Tibial nerve (tissue), 4 donors: ENCODE data around the gene OSGEP. TPM values are rescaled to one million over a fixed set of nuclear protein-coding genes. Genes with fewer than 3 reads are reported as not detected.

Experiments
- DNase-seq, 2 donors: peaks; one replicate each; pipeline ENCODE4 v3.0.0-alpha.2; 2019; ENCODE audit warnings: low spot score in 2 of 2
- H3K27ac ChIP-seq, 4 donors: fragments of 200-600 bp; sonication (generic) in 3 of 4; one replicate each; pipeline ENCODE4 v1.5.1; 2017 to 2019; ENCODE audit warnings: mild to moderate bottlenecking in 1 of 4
- H3K27me3 ChIP-seq, 2 donors: fragments of 200-600 bp; sonication (generic) in 1 of 2; one replicate each; pipeline versions ENCODE4 v1.5.1 to v1.6.0; 2017 to 2019
- H3K36me3 ChIP-seq, 3 donors: fragments of 200-600 bp; sonication (generic); one replicate each; pipeline ENCODE4 v1.5.1; 2018 to 2019
- H3K4me1 ChIP-seq, 4 donors: fragments of 200-600 bp; sonication (generic) in 3 of 4; one replicate each; pipeline ENCODE4 v1.5.1; 2017 to 2019
- H3K4me3 ChIP-seq, 4 donors: fragments of 200-600 bp; sonication (generic) in 3 of 4; one replicate each; pipeline ENCODE4 v1.5.1; 2017 to 2019; ENCODE audit warnings: mild to moderate bottlenecking in 1 of 4, moderate library complexity in 1 of 4
- H3K9me3 ChIP-seq, 4 donors: fragments of 200-600 bp; sonication (generic) in 3 of 4; one replicate each; pipeline ENCODE4 v1.5.1; 2017 to 2019
- EP300 ChIP-seq, 2 donors: sonication (generic); formaldehyde crosslinking; IDR thresholded peaks; one replicate each; pipeline ENCODE4 v1.6.1; 2017; ENCODE audit warnings: antibody characterized with exemption in 2 of 2, mild to moderate bottlenecking in 1 of 2
- POLR2A ChIP-seq, 2 donors: fragments of 450-650 bp; IDR thresholded peaks; one replicate each; pipeline ENCODE4 v1.6.1; 2017; ENCODE audit warnings: antibody characterized with exemption in 2 of 2, mild to moderate bottlenecking in 2 of 2, moderate library complexity in 2 of 2
- WGBS, 2 donors: methylation state at CpG; one replicate each; pipeline ENCODE4 v1.1.5; 2018; 5-methylcytosine and 5-hydroxymethylcytosine counted together
- total RNA-seq, 4 donors: library from RNA; depleted of rRNA; stranded (reverse); fragments of >200 nt; gene quantifications; one replicate each; pipeline ENCODE4 v1.1.0, GENCODE V29; 2016
- TF ChIP-seq, protein P1 (sequence below), 5 experiments: fragments of 200-600 bp in 3 of 5; fragments of 450-650 bp in 2 of 5; sonication (generic) in 3 of 5; IDR thresholded peaks; one replicate each; pipeline ENCODE4 v1.5.1; 2016 to 2019; ENCODE audit warnings: antibody characterized with exemption in 5 of 5, mild to moderate bottlenecking in 3 of 5, moderate library complexity in 2 of 5

Gene OSGEP
- total RNA-seq, 4 donors from 2014 or later, result 58.4 to 115 (median 70.6) TPM

DNA sequence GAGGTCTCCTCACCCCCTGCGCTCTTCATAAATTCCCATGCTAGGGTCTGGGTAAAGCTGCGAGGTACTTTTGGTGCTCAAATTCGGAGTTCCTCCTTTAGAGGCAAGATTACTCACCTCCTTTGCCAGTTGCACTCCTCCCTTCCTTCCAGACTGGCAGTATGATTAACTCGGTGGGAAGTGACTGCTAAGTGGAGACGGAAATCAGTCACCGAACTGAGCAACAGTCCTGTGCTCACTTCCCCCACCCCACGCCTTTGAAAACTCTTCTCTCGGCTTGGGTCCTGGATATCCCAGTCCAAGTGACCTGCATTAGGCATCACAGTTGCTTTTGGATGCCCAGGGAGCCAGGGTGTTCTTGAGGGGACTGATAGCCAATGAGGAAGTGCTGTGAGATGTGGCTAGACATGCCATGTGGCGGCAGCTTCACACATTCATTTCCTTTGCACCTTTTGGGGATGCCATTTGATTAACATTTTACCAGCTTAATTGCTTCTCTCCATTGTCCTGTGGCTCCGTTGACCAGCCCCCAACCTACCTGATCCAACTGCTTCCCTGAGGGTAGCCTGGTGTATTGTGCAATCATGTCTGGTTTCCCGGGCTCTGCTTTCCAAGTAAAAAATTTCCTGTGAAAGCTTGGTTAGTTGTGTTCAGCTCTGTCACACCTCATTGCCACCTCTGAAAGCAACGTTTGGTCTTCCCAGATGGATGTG lies 15.4 kb upstream of the OSGEP start:
- H3K4me3 ChIP-seq, result peak overlapping the region; percentile 51 to 85 (median 70)
- no peaks in the 10 kb centered on the region for H3K27me3 ChIP-seq
- H3K27ac ChIP-seq, result peak overlapping the region; percentile 47 to 91 (median 86)
- DNase-seq, result no peak
- 3 to 6% methylated on average over 12 of the region's 12 CpGs for WGBS, 2 donors
- TF ChIP-seq, protein P1, sequence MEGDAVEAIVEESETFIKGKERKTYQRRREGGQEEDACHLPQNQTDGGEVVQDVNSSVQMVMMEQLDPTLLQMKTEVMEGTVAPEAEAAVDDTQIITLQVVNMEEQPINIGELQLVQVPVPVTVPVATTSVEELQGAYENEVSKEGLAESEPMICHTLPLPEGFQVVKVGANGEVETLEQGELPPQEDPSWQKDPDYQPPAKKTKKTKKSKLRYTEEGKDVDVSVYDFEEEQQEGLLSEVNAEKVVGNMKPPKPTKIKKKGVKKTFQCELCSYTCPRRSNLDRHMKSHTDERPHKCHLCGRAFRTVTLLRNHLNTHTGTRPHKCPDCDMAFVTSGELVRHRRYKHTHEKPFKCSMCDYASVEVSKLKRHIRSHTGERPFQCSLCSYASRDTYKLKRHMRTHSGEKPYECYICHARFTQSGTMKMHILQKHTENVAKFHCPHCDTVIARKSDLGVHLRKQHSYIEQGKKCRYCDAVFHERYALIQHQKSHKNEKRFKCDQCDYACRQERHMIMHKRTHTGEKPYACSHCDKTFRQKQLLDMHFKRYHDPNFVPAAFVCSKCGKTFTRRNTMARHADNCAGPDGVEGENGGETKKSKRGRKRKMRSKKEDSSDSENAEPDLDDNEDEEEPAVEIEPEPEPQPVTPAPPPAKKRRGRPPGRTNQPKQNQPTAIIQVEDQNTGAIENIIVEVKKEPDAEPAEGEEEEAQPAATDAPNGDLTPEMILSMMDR (IDR thresholded peaks at IDR 0.05), result no peak
- TF ChIP-seq POLR2A (IDR thresholded peaks at IDR 0.05) (no peak), EP300 (IDR thresholded peaks at IDR 0.05) (no peak)
- H3K36me3 ChIP-seq, result peaks cover 0 to 27% (median 9%) of the 10 kb centered on the region in 3 donors
- no peaks in the 10 kb centered on the region for H3K9me3 ChIP-seq
- peaks cover 0 to 19% (median 10%) of the 10 kb centered on the region in 4 donors for H3K4me1 ChIP-seq

DNA sequence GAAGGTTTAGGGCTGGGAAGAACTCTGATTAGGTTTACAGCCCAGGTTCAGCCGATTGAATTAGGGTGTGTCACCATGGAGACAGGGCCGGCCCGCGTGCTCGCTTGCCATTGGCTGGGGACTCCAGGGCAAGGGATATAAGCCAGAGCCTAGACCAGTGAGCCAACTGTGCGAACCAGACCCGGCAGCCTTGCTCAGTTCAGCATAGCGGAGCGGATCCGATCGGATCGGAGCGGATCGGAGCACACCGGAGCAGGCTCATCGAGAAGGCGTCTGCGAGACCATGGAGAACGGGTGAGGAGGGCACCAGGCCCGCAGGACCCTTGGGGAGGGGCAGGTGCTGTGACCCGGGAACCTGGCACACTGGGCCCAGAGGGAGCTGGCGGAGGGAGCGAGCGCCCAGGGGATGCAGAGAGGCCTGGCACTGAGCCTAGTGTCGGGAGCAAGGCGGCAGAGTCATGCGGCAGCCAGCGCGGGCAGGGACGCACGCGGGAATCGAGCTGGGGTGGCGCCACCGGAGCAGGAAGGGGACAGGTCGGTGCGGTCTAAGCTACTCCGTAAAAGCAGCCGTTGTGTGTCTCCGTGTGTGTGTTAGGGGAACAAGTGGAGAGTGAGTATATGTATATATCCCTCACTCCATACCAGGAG lies 14.8 kb upstream of the OSGEP start, which contains the start of gene PNP:
Gene PNP, plus strand, starts transcription at position 165 of the 648 bp plus-strand sequence. Its CDS starts 119 bp downstream, at position 284.
- Histone ChIP-seq H3K27ac (peak within 1 kb of the TSS; percentile 47 to 91 (median 86)), H3K9me3 (no peaks in the 10 kb centered on the region), H3K4me3 (peak within 1 kb of the TSS; percentile 51 to 85 (median 70)), H3K27me3 (no peaks in the 10 kb centered on the region), H3K4me1 (peaks cover 0 to 19% (median 10%) of the 10 kb centered on the region in 4 donors), H3K36me3 (peaks cover 0 to 20% (median 2%) of the 10 kb centered on the region in 3 donors)
- peak; percentile 68 to 78 for DNase-seq
- TF ChIP-seq, protein P1 (IDR thresholded peaks at IDR 0.05), result no peak
- TF ChIP-seq POLR2A (IDR thresholded peaks at IDR 0.05) (peak; percentile 74 to 92), EP300 (IDR thresholded peaks at IDR 0.05) (peak in 1 of 2 donors; percentile 97)
- 1 to 2% methylated on average over 25 to 38 of the region's 40 CpGs for WGBS, 2 donors

- Histone ChIP-seq H3K36me3 (peaks cover 0 to 15% (median 0%) of the 10 kb centered on the region in 3 donors), H3K4me3 (peak overlapping the region; percentile 51 to 85 (median 70)), H3K27ac (peak overlapping the region; percentile 47 to 91 (median 86)), H3K27me3 (no peaks in the 10 kb centered on the region), H3K4me1 (peaks cover 0 to 19% (median 10%) of the 10 kb centered on the region in 4 donors), H3K9me3 (no peaks in the 10 kb centered on the region)
- TF ChIP-seq, protein P1 (IDR thresholded peaks at IDR 0.05), result no peak
- TF ChIP-seq EP300 (IDR thresholded peaks at IDR 0.05) (no peak), POLR2A (IDR thresholded peaks at IDR 0.05) (no peak)
- no peak for DNase-seq
- WGBS, 2 donors, result 27 to 35% methylated on average over 16 of the region's 16 CpGs
Observed at GRCh38 chr14:20468764-20469241, 14.2 kb upstream of the OSGEP start.

- Histone ChIP-seq H3K27me3 (no peaks in the 10 kb centered on the region), H3K9me3 (no peaks in the 10 kb centered on the region), H3K27ac (peak within 1 kb of the TSS; percentile 95 to 99 (median 98)), H3K4me1 (peaks cover 3 to 38% (median 15%) of the 10 kb centered on the region in 4 donors), H3K4me3 (peak within 1 kb of the TSS; percentile 85 to 99 (median 94)), H3K36me3 (peaks cover 4 to 30% (median 18%) of the 10 kb centered on the region in 3 donors)
- TF ChIP-seq EP300 (IDR thresholded peaks at IDR 0.05) (peak; percentile 94 to 100), POLR2A (IDR thresholded peaks at IDR 0.05) (peak; percentile 87 to 91)
- TF ChIP-seq, protein P1 (IDR thresholded peaks at IDR 0.05), result peak in 1 of 5 experiments; percentile 57
- DNase-seq, result peak; percentile 98 to 99
- 0 to 1% methylated on average over 59 of the region's 67 CpGs for WGBS, 2 donors
Observed at GRCh38 chr14:20461225-20462141, 6.9 kb upstream of the OSGEP start, which contains the start of gene PIP4P1. PIP4P1 (minus strand) TSS chr14:20461434; CDS start chr14:20461325, 109 bp downstream.
